Measurements from ENCODE around the gene MNAT1.
A peak's percentile ranks its signal among the peaks of the same experiment; 100 is the strongest.

The MNAT1 gene

GRCh38 chr14:60904381-60904780 is 169.8 kb downstream of the MNAT1 start:
- no peak for DNase-seq

- no peak for DNase-seq
Measured at GRCh38 chr14:60905923-60906322, 171.4 kb downstream of the MNAT1 start.

GRCh38 chr14:60915781-60916180 is 181.2 kb downstream of the MNAT1 start:
- no peak for DNase-seq

GRCh38 chr14:60922050-60922449 is 187.5 kb downstream of the MNAT1 start:
- DNase-seq, result no peak

GRCh38 chr14:60925286-60925685 is 190.7 kb downstream of the MNAT1 start:
- DNase-seq, result no peak

- DNase-seq, result no peak
Measured at GRCh38 chr14:60926002-60926401, 191.4 kb downstream of the MNAT1 start.

- peak; percentile 44 for DNase-seq
Measured at GRCh38 chr14:60931218-60931617, 196.7 kb downstream of the MNAT1 start.

GRCh38 chr14:60933920-60934655 is 199.5 kb downstream of the MNAT1 start:
- no peak for DNase-seq

GRCh38 chr14:60935319-60935718 is 200.8 kb downstream of the MNAT1 start:
- DNase-seq, result no peak

GRCh38 chr14:60943637-60944032 is 209.1 kb downstream of the MNAT1 start:
- no peak for DNase-seq

GRCh38 chr14:60944204-60944603 is 209.6 kb downstream of the MNAT1 start:
- no peak for DNase-seq

GRCh38 chr14:60945984-60946383 is 211.4 kb downstream of the MNAT1 start:
- DNase-seq, result no peak

- DNase-seq, result no peak
Measured at GRCh38 chr14:60946773-60947172, 212.2 kb downstream of the MNAT1 start.

GRCh38 chr14:60951776-60952435 is 217.3 kb downstream of the MNAT1 start:
- DNase-seq, result no peak

- DNase-seq, result no peak
Measured at GRCh38 chr14:60956202-60956601, 221.6 kb downstream of the MNAT1 start.

GRCh38 chr14:60956632-60957031 is 222.1 kb downstream of the MNAT1 start:
- DNase-seq, result no peak

- no peak for DNase-seq
Measured at GRCh38 chr14:60958146-60958545, 223.6 kb downstream of the MNAT1 start.

- DNase-seq, result no peak
Measured at GRCh38 chr14:60963761-60964160, 229.2 kb downstream of the MNAT1 start.

- no peak for DNase-seq
Measured at GRCh38 chr14:60964904-60965303, 230.3 kb downstream of the MNAT1 start.

GRCh38 chr14:60965402-60965801 is 230.8 kb downstream of the MNAT1 start:
- no peak for DNase-seq

GRCh38 chr14:60968099-60968498 is 233.5 kb downstream of the MNAT1 start:
- no peak for DNase-seq

GRCh38 chr14:60968671-60969070 is 234.1 kb downstream of the MNAT1 start:
- no peak for DNase-seq

GRCh38 chr14:60970146-60970545 is 235.6 kb downstream of the MNAT1 start:
- DNase-seq, result no peak

GRCh38 chr14:60971271-60971670 is 236.7 kb downstream of the MNAT1 start:
- no peak for DNase-seq

- DNase-seq, result no peak
Measured at GRCh38 chr14:60972295-60972694, 237.7 kb downstream of the MNAT1 start.
